Activated B cell treated with CpG ODN at 0.5 μM for 24 hours (primary cell): ENCODE data around the gene SUMF1. TPM values are rescaled to one million over a fixed set of nuclear protein-coding genes. Genes with fewer than 3 reads are reported as not detected.
A peak's percentile ranks its signal among the peaks of the same experiment; 100 is the strongest.

ENCODE experiments used
- ATAC-seq: fragments of 200-7000 bp; cut with Tn5 transposase; one replicate; pipeline ENCODE4 v1.10.0; 2021; ENCODE audit warnings: low read depth, mild to moderate bottlenecking, moderate library complexity
- CTCF ChIA-PET: fragments of 350-600 bp; sonication (Branson Sonifier 250); formaldehyde crosslinking; loops from one replicate; lab custom pipeline; 2021; ENCODE audit warnings: antibody characterized with exemption; lab: Charles Lee
- POLR2A ChIA-PET: fragments of 350-600 bp; sonication (Branson Sonifier 250); formaldehyde crosslinking; loops from one replicate; lab custom pipeline; 2021; ENCODE audit warnings: antibody characterized with exemption; lab: Charles Lee
- DNase-seq: peaks from one replicate; pipeline ENCODE4 v3.0.0; 2022
- H3K27ac Mint-ChIP-seq: one replicate; pipeline ENCODE4 v1.8.0; 2020; ENCODE audit warnings: mixed read lengths
- H3K27me3 Mint-ChIP-seq: one replicate; pipeline ENCODE4 v1.8.0; 2021; ENCODE audit warnings: mixed read lengths
- H3K36me3 Mint-ChIP-seq: one replicate; pipeline ENCODE4 v1.8.0; 2021; ENCODE audit warnings: low read depth, mixed read lengths
- H3K4me1 Mint-ChIP-seq: one replicate; pipeline ENCODE4 v1.8.0; 2021; ENCODE audit warnings: mixed read lengths
- H3K4me3 Mint-ChIP-seq: one replicate; pipeline ENCODE4 v1.8.0; 2020; ENCODE audit warnings: mild to moderate bottlenecking, mixed read lengths
- H3K9me3 Mint-ChIP-seq: one replicate; pipeline ENCODE4 v1.8.0; 2020; ENCODE audit warnings: mixed read lengths
- intact Hi-C: fragments of 100-400 bp; cut with micrococcal nuclease; formaldehyde crosslinking; loops from one replicate; pipeline ENCODE4 v1.15.1; 2024
- total RNA-seq: library from RNA; stranded (reverse); gene quantifications from 2 replicates; pipeline ENCODE4 v1.2.3, GENCODE V29; 2022
- TF ChIP-seq, protein P1 (sequence below): fragments of 200-600 bp; IDR thresholded peaks from one replicate; pipeline ENCODE4 v1.8.0; 2022; ENCODE audit warnings: antibody characterized with exemption, mild to moderate bottlenecking

Gene SUMF1
- total RNA-seq, 1 donor from 2014 or later: 20.7 TPM

DNA sequence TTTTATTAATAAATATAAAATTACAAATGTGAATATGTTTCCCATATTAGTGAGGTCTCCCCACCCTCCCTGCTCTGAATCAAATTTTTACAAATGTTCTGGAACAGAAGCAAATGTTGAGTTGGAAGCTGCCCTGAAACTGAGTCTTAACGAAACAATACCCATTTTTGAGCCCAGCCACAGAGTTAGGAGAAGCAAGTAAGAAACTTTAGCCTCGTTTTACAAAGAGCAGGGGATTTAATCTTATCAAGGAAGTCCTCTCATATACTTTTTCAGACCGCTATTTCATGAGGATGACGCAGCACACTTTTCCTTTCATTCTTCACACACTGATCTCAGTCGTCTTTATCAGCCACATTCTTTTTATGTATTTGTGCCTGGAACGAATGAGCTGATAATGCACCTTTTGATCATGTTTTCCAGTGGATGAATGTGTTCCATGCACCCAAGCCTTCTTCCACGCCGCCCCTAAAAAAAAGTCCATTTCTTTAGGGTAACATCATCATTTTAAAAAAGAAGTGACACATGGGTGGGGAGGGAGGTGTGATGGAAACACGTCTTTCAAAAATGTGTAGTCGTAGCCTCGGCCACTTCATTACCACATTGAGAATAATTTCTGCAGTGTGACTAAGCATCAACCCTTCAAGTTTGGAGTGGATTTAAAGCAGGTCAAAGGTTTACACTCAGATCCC, 115.8 kb downstream of the SUMF1 start:
- intact Hi-C loops: loop anchor here (1.0 to 5.0 kb wide), 5 partner anchors 143 to 705 kb away; no protein-coding TSS in a partner anchor
- ChIA-PET POLR2A (interaction anchor here (0.7 to 1.3 kb wide), 5 partner anchors 116 to 282 kb away, joined by 3 to 7 read pairs (median 4); partner anchors contain the start of genes ITPR1 and SUMF1), CTCF (interaction anchor here (0.6 to 5.1 kb wide), 39 partner anchors 10 to 706 kb away, joined by 3 to 149 read pairs (median 4); partner anchors contain the start of genes ITPR1 and SUMF1)
- no peaks in the 10 kb centered on the region for H3K27me3 Mint-ChIP-seq
- TF ChIP-seq, protein P1, sequence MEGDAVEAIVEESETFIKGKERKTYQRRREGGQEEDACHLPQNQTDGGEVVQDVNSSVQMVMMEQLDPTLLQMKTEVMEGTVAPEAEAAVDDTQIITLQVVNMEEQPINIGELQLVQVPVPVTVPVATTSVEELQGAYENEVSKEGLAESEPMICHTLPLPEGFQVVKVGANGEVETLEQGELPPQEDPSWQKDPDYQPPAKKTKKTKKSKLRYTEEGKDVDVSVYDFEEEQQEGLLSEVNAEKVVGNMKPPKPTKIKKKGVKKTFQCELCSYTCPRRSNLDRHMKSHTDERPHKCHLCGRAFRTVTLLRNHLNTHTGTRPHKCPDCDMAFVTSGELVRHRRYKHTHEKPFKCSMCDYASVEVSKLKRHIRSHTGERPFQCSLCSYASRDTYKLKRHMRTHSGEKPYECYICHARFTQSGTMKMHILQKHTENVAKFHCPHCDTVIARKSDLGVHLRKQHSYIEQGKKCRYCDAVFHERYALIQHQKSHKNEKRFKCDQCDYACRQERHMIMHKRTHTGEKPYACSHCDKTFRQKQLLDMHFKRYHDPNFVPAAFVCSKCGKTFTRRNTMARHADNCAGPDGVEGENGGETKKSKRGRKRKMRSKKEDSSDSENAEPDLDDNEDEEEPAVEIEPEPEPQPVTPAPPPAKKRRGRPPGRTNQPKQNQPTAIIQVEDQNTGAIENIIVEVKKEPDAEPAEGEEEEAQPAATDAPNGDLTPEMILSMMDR: no peak
- H3K9me3 Mint-ChIP-seq: no peaks in the 10 kb centered on the region
- peak; percentile 52 for ATAC-seq
- H3K4me3 Mint-ChIP-seq: peak overlapping the region; percentile 71
- no peak overlapping the region for H3K27ac Mint-ChIP-seq
- no peak for DNase-seq
- H3K36me3 Mint-ChIP-seq: peaks cover 2% of the 10 kb centered on the region
- H3K4me1 Mint-ChIP-seq: peaks cover 9% of the 10 kb centered on the region

DNA sequence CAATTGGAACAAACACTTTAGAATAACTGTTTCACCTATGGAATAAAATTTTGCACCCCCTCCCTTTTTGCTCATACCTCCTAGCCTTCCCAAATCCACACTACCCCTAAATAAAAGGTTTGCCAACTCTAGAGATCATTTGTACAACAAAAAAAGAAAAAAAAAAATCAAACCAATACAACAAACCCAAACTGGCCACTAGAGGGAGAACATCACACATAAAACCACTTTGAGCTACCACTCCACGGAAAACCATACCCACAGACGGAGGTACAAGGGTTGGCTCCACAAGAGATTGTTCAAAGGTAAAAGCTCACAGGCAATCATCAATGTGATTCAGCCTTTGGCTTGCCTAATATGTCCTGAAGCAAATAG, 116.3 kb downstream of the SUMF1 start:
- Mint-ChIP-seq H3K4me1 (peaks cover 9% of the 10 kb centered on the region), H3K27ac (peak overlapping the region; percentile 8), H3K4me3 (peak overlapping the region; percentile 44), H3K27me3 (no peaks in the 10 kb centered on the region), H3K9me3 (no peaks in the 10 kb centered on the region), H3K36me3 (peaks cover 2% of the 10 kb centered on the region)
- DNase-seq (no peak), ATAC-seq (peak; percentile 88)
- intact Hi-C loops: loop anchor here (1.0 to 5.0 kb wide), 5 partner anchors 144 to 706 kb away; no protein-coding TSS in a partner anchor
- CTCF ChIA-PET: interaction anchor here (0.6 to 5.1 kb wide), 41 partner anchors 9 to 707 kb away, joined by 3 to 149 read pairs (median 4); partner anchors contain the start of genes ITPR1 and SUMF1
- TF ChIP-seq, protein P1: peak; percentile 26
- POLR2A ChIA-PET: interaction anchor here (0.7 to 1.3 kb wide), 5 partner anchors 116 to 283 kb away, joined by 3 to 7 read pairs (median 4); partner anchors contain the start of genes ITPR1 and SUMF1

DNA sequence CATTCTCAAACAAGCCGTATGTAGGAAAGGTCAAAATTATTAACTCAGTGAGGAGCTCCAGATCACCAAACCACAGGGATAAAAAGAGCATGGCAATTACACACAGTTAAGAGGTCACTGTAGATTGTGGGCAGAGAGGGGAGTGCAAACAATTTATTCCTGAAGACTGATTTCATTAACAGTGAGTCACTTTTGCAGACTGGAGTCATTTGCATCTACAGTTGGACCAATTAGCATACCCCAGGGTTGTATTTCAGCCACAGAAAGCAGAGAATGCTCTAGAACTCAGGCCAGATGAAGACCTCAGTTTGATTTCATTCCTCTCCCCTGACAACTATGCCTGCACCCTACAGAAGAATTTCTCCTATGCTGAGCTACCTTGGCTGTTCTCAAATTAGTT, 123.8 kb downstream of the SUMF1 start:
- Mint-ChIP-seq H3K4me3 (no peak overlapping the region), H3K27ac (no peak overlapping the region), H3K4me1 (no peaks in the 10 kb centered on the region), H3K27me3 (no peaks in the 10 kb centered on the region), H3K36me3 (no peaks in the 10 kb centered on the region), H3K9me3 (no peaks in the 10 kb centered on the region)
- CTCF ChIA-PET: interaction anchor here (1.0 kb wide), 1 partner anchor 291 kb away, joined by 4 read pairs; no protein-coding TSS in a partner anchor
- no peak for ATAC-seq
- no peak for DNase-seq
- TF ChIP-seq, protein P1: no peak
- POLR2A ChIA-PET: no interaction called here
- intact Hi-C loops: no loop called here

DNA sequence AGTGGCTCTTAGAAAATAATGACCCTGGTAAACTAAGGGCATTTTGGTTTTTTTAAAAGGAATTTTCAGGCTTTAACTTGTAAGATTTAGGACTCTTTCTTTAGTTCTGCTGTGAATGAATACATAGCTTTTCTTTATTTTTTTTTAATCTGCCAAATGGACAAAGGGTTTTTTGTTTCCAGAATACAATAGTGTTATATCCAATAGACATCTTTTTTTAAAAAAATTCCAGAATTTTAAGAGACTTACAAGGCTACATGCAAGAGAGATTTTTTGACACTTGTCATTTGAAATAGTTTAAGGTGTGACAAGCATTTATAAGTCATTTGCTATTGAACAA, 125.8 kb downstream of the SUMF1 start:
- ChIA-PET POLR2A (no interaction called here), CTCF (interaction anchor here (1.3 to 1.7 kb wide), 3 partner anchors 9 to 295 kb away, joined by 4 to 6 read pairs (median 5); no protein-coding TSS in a partner anchor)
- no peak for ATAC-seq
- Mint-ChIP-seq H3K4me1 (no peaks in the 10 kb centered on the region), H3K4me3 (no peak overlapping the region), H3K9me3 (no peaks in the 10 kb centered on the region), H3K27ac (no peak overlapping the region), H3K36me3 (no peaks in the 10 kb centered on the region), H3K27me3 (no peaks in the 10 kb centered on the region)
- intact Hi-C loops: no loop called here
- TF ChIP-seq, protein P1: no peak
- DNase-seq: no peak
